GM13976 (cell line): ENCODE results near the gene SYT1.

ENCODE experiments used
- DNase-seq: peaks from one replicate; pipeline ENCODE4 v3.0.0; 2012; ENCODE audit warnings: low spot score
- CTCF ChIP-seq: IDR thresholded peaks from 2 replicates; pipeline ENCODE4 v1.5.1; 2012; ENCODE audit warnings: borderline replicate concordance, mild to moderate bottlenecking; ENCODE audit not compliant: insufficient read depth; ENCODE audit errors: extremely low read depth, missing control alignments, control extremely low read depth
- in situ Hi-C: fragments of 300-500 bp; cut with MboI; formaldehyde crosslinking; loops from one replicate; pipeline ENCODE4 v1.12.0; 2022; ENCODE audit warnings: low sequenced_read_pairs, mixed read lengths, inconsistent platforms; ENCODE audit not compliant: unreplicated experiment

SYT1 gene

GRCh38 chr12:79236920-79237319, 372.3 kb downstream of the SYT1 start:
- DNase-seq, result no peak
- TF ChIP-seq CTCF, result no peak
- in situ Hi-C loops, result no loop called here

GRCh38 chr12:79238246-79238645, 373.7 kb downstream of the SYT1 start:
- no peak for DNase-seq
- in situ Hi-C loops, result no loop called here
- TF ChIP-seq CTCF, result no peak

GRCh38 chr12:79247494-79247893, 382.9 kb downstream of the SYT1 start:
- in situ Hi-C loops, result no loop called here
- no peak for DNase-seq
- TF ChIP-seq CTCF, result no peak

- DNase-seq, result no peak
- TF ChIP-seq CTCF, result no peak
- in situ Hi-C loops, result no loop called here
Observed at GRCh38 chr12:79250186-79250585, 385.6 kb downstream of the SYT1 start.

GRCh38 chr12:79250960-79251755, 386.6 kb downstream of the SYT1 start:
- no peak for TF ChIP-seq CTCF
- DNase-seq, result no peak
- in situ Hi-C loops, result no loop called here

- in situ Hi-C loops, result no loop called here
- TF ChIP-seq CTCF, result no peak
- DNase-seq, result no peak
Observed at GRCh38 chr12:79252358-79253075, 387.9 kb downstream of the SYT1 start.

GRCh38 chr12:79255288-79255687, 390.7 kb downstream of the SYT1 start:
- TF ChIP-seq CTCF, result no peak
- in situ Hi-C loops, result no loop called here
- no peak for DNase-seq
